Right ventricle myocardium inferior (tissue), 1 donor: ENCODE measurements around the gene PBX3. TPM values are rescaled to one million over a fixed set of nuclear protein-coding genes. Genes with fewer than 3 reads are reported as not detected.
A peak's percentile ranks its signal among the peaks of the same experiment; 100 is the strongest.

Source experiments
- ATAC-seq: fragments of 200-7000 bp; cut with Tn5 transposase; one replicate; pipeline ENCODE4 v1.9.1; 2020; ENCODE audit warnings: mild to moderate bottlenecking, moderate library complexity
- DNase-seq: peaks from one replicate; pipeline ENCODE4 v3.0.0; 2021; ENCODE audit errors: missing footprints
- intact Hi-C: fragments of 100-400 bp; cut with DNase I; formaldehyde crosslinking; loops from one replicate; pipeline ENCODE4 v1.11.0; 2022
- total RNA-seq: library from RNA; stranded (reverse); fragmentation: NEBNext Ultra II Directional; extraction: Animal tissue kit (Norgen Biotek cat#: 25700); gene quantifications from one replicate; pipeline ENCODE4 v1.2.1, GENCODE V29; 2021
- donor health status: DM: no; HTN: yes; CAD: no; lungs with severe emphysema.

PBX3 gene
- total RNA-seq, 1 donor from 2014 or later = 49.4 TPM

- ATAC-seq = no peak
- DNase-seq = no peak
- intact Hi-C loops = loop anchor here (10.0 kb wide), 1 partner anchor 331 kb away; no protein-coding TSS in a partner anchor
Measured at GRCh38 chr9:125885405-125886034, 138.3 kb downstream of the PBX3 start.

GRCh38 chr9:125886365-125886764 lies 139.2 kb downstream of the PBX3 start:
- intact Hi-C loops = loop anchor here (10.0 kb wide), 1 partner anchor 332 kb away; no protein-coding TSS in a partner anchor
- ATAC-seq (no peak), DNase-seq (no peak)

- intact Hi-C loops = loop anchor here (10.0 kb wide), 1 partner anchor 332 kb away; no protein-coding TSS in a partner anchor
- DNase-seq = no peak
- ATAC-seq = no peak
Measured at GRCh38 chr9:125887172-125887571, 140.0 kb downstream of the PBX3 start.

- ATAC-seq = no peak
- intact Hi-C loops = loop anchor here (2.0 to 10.0 kb wide), 3 partner anchors 67 to 333 kb away; partner anchors contain the start of gene PBX3
- DNase-seq = no peak
Measured at GRCh38 chr9:125888211-125888610, 141.0 kb downstream of the PBX3 start.

GRCh38 chr9:125889112-125889475 lies 141.9 kb downstream of the PBX3 start:
- intact Hi-C loops = loop anchor here (2.0 to 10.0 kb wide), 3 partner anchors 68 to 334 kb away; partner anchors contain the start of gene PBX3
- DNase-seq (peak; percentile 66), ATAC-seq (peak; percentile 74)

- ATAC-seq = peak; percentile 74
- DNase-seq = peak; percentile 59
- intact Hi-C loops = loop anchor here (2.0 to 10.0 kb wide), 3 partner anchors 69 to 335 kb away; partner anchors contain the start of gene PBX3
Measured at GRCh38 chr9:125889476-125890419, 142.6 kb downstream of the PBX3 start.

- intact Hi-C loops = no loop called here
- DNase-seq (no peak), ATAC-seq (no peak)
Measured at GRCh38 chr9:125890826-125891225, 143.7 kb downstream of the PBX3 start.

- DNase-seq = no peak
- no peak for ATAC-seq
- intact Hi-C loops = no loop called here
Measured at GRCh38 chr9:125893277-125893676, 146.1 kb downstream of the PBX3 start.

GRCh38 chr9:125894566-125894965 lies 147.4 kb downstream of the PBX3 start:
- intact Hi-C loops = no loop called here
- ATAC-seq = no peak
- no peak for DNase-seq

GRCh38 chr9:125896404-125896803 lies 149.2 kb downstream of the PBX3 start:
- intact Hi-C loops = no loop called here
- DNase-seq (no peak), ATAC-seq (no peak)

- ATAC-seq (no peak), DNase-seq (no peak)
- intact Hi-C loops = no loop called here
Measured at GRCh38 chr9:125896964-125897363, 149.8 kb downstream of the PBX3 start.

- no peak for DNase-seq
- ATAC-seq = no peak
- intact Hi-C loops = no loop called here
Measured at GRCh38 chr9:125897481-125897880, 150.3 kb downstream of the PBX3 start.

GRCh38 chr9:125902214-125902613 lies 155.0 kb downstream of the PBX3 start:
- intact Hi-C loops = no loop called here
- no peak for ATAC-seq
- DNase-seq = no peak

GRCh38 chr9:125902831-125903512 lies 155.8 kb downstream of the PBX3 start:
- no peak for DNase-seq
- no peak for ATAC-seq
- intact Hi-C loops = no loop called here

GRCh38 chr9:125904155-125904851 lies 157.1 kb downstream of the PBX3 start:
- intact Hi-C loops = no loop called here
- ATAC-seq (peak; percentile 42), DNase-seq (no peak)

GRCh38 chr9:125906144-125906543 lies 159.0 kb downstream of the PBX3 start:
- no peak for ATAC-seq
- no peak for DNase-seq
- intact Hi-C loops = no loop called here

GRCh38 chr9:125906893-125907292 lies 159.7 kb downstream of the PBX3 start:
- DNase-seq (no peak), ATAC-seq (no peak)
- intact Hi-C loops = no loop called here

GRCh38 chr9:125908136-125908535 lies 161.0 kb downstream of the PBX3 start:
- ATAC-seq = no peak
- DNase-seq = no peak

GRCh38 chr9:125908966-125909365 lies 161.8 kb downstream of the PBX3 start:
- intact Hi-C loops = no loop called here

More at GRCh38 chr9:125908136-125908535, 161.0 kb downstream of the PBX3 start:
- intact Hi-C loops = no loop called here

More at GRCh38 chr9:125908966-125909365, 161.8 kb downstream of the PBX3 start:
- DNase-seq (no peak), ATAC-seq (no peak)
